Measurements from ENCODE around the gene STPG1.

Gene STPG1

GRCh38 chr1:24440436-24440835, 26.9 kb upstream of the STPG1 start:
- TF ChIP-seq, protein P1, sequence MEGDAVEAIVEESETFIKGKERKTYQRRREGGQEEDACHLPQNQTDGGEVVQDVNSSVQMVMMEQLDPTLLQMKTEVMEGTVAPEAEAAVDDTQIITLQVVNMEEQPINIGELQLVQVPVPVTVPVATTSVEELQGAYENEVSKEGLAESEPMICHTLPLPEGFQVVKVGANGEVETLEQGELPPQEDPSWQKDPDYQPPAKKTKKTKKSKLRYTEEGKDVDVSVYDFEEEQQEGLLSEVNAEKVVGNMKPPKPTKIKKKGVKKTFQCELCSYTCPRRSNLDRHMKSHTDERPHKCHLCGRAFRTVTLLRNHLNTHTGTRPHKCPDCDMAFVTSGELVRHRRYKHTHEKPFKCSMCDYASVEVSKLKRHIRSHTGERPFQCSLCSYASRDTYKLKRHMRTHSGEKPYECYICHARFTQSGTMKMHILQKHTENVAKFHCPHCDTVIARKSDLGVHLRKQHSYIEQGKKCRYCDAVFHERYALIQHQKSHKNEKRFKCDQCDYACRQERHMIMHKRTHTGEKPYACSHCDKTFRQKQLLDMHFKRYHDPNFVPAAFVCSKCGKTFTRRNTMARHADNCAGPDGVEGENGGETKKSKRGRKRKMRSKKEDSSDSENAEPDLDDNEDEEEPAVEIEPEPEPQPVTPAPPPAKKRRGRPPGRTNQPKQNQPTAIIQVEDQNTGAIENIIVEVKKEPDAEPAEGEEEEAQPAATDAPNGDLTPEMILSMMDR (IDR thresholded peaks at IDR 0.05; ENCODE audit: low read depth, low read length), result no peak
- no peak overlapping the region for H3K4me3 ChIP-seq (ENCODE audit: low read depth, low read length)

- TF ChIP-seq, protein P1 (IDR thresholded peaks at IDR 0.05; ENCODE audit: low read depth, low read length), result no peak
- H3K4me3 ChIP-seq (ENCODE audit: low read depth, low read length), result no peak overlapping the region
These were observed 24.9 kb upstream of the STPG1 start for GRCh38 chr1:24438423-24438901.

DNA sequence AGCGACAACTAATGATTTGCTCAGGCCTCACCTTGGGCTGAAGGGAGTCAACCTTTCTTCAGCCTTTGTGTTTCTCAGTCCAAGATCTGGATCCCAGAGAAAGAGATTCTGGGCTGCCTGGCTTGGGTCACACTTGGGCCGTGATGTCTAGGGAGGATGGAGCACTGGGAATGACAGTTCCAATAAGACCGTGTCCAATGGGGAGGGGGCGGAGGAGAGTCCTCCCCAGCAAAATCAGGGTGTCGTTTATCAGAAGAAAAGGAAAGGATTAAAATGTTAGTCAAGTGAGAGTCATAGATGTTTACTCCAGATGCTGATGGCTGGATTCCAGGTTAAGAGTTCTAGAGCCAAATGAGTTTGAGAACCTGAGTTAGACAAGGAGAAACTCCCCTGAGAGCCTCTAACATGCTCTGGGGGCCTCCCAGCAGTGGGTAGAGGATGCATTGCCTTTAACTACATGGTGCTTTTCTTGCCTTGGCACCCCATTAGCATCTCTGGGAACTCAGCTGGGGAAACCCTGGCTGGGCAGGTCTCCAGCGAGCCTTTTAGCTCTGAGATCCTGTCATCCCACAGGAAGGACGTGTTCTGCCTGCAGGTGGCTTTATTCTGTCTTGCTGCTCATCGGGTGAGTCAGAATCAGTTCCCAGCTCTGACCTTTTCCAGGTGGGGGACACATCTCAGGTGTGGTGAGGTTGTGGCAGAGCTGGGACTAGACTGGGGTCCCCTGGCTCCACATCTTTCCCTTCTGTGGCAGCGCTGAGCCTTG, 24.2 kb upstream of the STPG1 start:
- H3K4me3 ChIP-seq (ENCODE audit: low read depth, low read length), result no peak overlapping the region
- TF ChIP-seq, protein P1 (IDR thresholded peaks at IDR 0.05; ENCODE audit: low read depth, low read length), result no peak

DNA sequence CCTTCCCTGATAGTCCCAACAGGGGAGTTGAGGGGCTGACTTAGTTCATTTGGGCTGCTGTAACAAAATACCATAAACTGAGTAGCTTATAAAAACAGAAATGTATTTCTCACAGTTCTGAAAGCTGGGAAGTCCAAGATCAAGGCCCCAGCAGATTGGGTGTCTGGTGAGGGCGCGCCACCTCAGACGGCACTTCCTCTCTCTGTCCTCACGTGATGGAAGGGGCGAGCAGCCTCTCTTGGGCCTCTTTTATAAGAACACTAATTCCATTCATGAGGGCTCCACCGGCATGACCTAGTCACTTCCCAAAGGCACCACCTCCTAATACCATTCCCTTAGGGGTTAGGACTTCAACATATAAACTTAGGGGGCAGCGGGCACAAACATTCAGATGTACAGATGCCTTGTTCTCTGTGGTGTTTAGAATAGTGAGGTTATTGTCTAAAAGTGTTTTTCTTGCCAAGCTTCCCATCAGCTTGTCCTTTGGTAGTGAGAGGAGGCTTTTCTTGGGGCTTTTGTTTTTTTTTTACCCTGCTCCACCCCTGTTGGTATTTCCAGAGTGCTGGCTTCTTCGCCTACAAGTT, 22.3 kb upstream of the STPG1 start:
- TF ChIP-seq, protein P1 (IDR thresholded peaks at IDR 0.05; ENCODE audit: low read depth, low read length), result no peak
- no peak overlapping the region for H3K4me3 ChIP-seq (ENCODE audit: low read depth, low read length)

DNA sequence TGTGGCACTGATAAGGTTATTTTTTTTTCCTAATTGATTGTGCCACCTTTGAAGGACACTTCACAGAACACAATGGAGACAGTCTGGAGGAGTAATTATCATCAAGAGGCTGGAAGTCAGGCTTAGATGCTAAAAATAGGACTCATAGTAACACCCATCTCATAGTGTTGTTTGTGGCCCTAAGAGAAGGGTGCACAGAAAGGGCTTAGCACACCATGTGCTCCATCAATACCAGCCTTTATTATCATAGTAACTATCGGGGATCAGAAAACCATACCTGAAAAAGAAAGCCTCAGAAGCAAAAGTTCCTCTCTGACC, 13.9 kb upstream of the STPG1 start:
- TF ChIP-seq, protein P1 (IDR thresholded peaks at IDR 0.05; ENCODE audit: low read depth, low read length), result no peak
- H3K4me3 ChIP-seq (ENCODE audit: low read depth, low read length), result no peak overlapping the region

DNA sequence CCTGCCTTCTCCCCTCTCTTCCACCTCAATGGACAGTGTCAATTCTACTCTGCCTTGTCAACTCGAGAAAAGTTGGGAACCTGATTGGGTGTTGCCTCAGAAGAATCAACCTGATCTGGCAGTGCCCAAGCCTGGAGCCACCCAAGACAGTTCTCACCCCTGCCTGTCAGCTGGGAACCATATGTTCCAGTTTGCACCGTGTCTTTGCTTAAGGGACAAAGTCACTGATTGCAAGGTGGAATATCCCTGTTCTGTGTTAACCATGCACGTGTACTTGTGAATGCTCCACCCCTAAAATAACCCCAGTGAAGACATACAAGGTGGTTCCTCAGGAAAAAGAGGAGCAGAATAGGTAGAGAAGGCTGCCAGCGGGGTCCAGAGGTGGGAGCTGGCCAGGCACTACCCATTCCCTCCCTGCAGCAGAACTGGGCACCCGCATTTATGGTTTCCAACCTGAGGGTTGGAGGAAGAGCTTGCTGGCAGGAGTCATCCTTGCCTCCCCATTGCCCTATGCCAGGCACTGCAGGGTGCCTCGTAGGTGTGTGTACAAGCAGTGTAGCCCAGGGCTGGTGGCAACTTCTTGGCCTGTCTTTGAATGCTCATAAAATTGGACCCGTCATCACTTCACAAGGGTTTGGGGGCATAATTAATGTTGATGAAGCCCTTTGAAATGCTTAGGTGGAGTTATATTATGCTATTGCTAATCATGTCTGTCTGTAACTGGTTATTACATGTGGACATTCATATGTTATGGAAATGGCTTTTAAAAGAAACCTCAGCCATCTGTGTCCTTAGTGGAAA, 13.4 kb upstream of the STPG1 start:
- TF ChIP-seq, protein P1 (IDR thresholded peaks at IDR 0.05; ENCODE audit: low read depth, low read length), result no peak

DNA sequence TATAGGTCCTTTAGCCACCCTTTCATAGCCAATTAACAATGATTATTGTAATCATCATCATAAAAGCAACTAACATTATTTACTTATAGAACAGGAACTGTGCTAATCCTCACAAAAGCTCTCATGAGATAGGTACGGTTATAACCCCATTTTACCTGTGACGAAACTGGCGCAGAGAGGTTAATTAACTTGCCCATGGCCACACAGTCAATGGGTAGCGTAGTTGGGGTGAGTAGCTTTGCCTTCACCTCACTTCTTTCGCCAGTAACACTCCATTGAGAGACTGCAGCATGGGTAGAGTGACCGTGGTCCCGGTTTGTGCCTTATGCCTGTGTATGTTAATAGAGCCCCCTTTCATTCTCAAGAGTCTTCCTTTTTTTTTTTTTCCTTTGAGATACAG, 12.3 kb upstream of the STPG1 start:
- no peak overlapping the region for H3K4me3 ChIP-seq (ENCODE audit: low read depth, low read length)
- TF ChIP-seq, protein P1 (IDR thresholded peaks at IDR 0.05; ENCODE audit: low read depth, low read length), result no peak

More for the DNA sequence above, 13.4 kb upstream of the STPG1 start:
- H3K4me3 ChIP-seq (ENCODE audit: low read depth, low read length), result no peak overlapping the region

All from WI38 (cell line).